Epithelial cell of umbilical artery (primary cell): ENCODE data around the gene REC8. TPM values are rescaled to one million over a fixed set of nuclear protein-coding genes. Genes with fewer than 3 reads are reported as not detected.

ENCODE experiments used
- total RNA-seq: library from RNA; depleted of rRNA; stranded (reverse); fragments of >200 nt; gene quantifications from 2 replicates; pipeline ENCODE4 v1.2.3, GENCODE V29; 2014

The REC8 gene, protein sequence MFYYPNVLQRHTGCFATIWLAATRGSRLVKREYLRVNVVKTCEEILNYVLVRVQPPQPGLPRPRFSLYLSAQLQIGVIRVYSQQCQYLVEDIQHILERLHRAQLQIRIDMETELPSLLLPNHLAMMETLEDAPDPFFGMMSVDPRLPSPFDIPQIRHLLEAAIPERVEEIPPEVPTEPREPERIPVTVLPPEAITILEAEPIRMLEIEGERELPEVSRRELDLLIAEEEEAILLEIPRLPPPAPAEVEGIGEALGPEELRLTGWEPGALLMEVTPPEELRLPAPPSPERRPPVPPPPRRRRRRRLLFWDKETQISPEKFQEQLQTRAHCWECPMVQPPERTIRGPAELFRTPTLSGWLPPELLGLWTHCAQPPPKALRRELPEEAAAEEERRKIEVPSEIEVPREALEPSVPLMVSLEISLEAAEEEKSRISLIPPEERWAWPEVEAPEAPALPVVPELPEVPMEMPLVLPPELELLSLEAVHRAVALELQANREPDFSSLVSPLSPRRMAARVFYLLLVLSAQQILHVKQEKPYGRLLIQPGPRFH
- total RNA-seq = 2.6 and 13.4 TPM in 2 replicates

DNA sequence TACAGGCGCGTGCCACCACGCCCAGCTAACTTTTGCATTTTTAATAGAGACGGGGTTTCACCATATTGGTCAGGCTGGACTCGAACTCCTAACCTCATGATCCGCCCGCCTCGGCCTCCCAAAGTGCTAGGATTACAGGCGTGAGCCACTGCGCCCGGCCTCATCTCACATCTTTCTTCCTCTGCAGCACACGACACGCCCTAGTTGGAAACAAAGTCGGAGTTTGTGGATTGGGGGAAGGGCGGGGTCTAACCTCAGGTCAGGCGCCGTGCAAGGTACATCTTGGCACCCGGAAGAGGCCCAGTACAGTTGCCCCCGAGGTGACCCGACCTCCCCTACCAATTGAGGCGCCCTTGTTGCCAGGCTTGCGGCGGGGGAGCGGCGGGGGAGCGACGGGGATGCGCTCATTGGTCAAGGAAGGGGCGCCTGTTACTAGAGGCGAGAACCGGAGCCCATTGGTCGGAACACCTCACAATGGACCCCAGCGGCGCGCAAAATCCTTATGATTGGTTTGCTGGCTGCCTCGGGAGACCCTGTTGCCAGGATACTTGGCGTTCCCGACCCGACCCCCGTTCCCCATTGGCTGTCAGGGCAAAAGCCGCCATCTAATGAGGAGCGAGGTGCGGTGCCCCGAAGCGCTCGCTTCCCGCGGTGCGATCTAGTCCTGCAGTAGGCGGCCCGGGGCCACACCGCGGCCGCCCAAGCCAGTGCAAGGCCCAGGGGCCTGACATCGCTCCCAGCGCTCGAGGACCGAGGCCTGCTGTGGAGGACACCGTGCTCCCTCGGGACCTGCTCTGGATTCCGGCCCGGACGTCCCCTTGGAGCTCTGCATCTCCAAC, at the start of gene REC8:
Gene REC8 (plus strand): TSS at position 659 of the 839 bp plus-strand sequence. CDS start 473 bp downstream, outside the sequence.

GRCh38 chr14:24130380-24130716, 41.5 kb upstream of the REC8 start, which contains the start of gene FITM1:
Gene FITM1 (plus strand): TSS chr14:24130659. CDS start chr14:24131564, 905 bp downstream.

GRCh38 chr14:24135834-24136683, 35.8 kb upstream of the REC8 start, which contains the start of gene PSME1:
Gene PSME1 (plus strand): TSS chr14:24136194. CDS start chr14:24136263, 69 bp downstream.

DNA sequence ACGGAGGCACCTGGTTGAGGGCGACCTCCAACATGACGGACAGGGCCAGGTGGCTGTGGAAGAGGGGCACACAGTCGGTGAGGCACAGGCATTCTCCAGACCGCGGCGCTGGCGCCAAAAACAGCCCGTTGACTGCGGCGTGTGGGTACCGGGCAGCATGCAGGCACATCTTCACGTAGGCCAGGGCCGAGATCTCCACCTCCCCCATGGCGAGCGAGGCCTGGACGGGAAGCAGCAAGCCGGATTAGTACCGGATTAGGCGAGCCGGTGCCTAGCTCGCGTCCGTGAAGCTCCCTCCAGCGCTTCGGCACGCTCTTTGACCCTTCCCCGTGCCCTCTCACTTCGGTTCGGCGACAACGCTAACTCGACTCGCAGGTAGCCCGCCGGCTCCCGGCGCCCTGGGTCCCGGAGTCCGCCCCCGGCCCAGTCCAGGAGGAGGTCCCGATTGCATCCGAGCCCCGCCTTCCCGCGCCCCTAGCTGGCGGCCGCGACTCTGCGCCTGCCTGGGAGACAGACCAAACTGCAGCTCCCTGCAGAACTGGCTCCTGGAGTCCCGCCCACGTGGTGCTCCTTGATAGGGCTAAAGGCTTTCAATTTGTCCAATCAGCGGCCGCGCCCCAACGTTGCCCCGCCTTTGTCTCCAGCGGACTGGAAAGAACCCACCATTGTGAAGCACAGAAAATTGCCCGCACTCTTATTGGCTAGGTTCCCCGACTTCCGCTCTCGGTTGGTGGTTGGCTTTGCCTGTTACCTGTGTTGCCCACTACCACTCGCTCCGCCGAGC, 30.6 kb upstream of the REC8 start, which contains the start of gene EMC9:
Gene EMC9 (minus strand): TSS at position 495 of the 784 bp plus-strand sequence. CDS start 287 bp downstream, at position 208.

DNA sequence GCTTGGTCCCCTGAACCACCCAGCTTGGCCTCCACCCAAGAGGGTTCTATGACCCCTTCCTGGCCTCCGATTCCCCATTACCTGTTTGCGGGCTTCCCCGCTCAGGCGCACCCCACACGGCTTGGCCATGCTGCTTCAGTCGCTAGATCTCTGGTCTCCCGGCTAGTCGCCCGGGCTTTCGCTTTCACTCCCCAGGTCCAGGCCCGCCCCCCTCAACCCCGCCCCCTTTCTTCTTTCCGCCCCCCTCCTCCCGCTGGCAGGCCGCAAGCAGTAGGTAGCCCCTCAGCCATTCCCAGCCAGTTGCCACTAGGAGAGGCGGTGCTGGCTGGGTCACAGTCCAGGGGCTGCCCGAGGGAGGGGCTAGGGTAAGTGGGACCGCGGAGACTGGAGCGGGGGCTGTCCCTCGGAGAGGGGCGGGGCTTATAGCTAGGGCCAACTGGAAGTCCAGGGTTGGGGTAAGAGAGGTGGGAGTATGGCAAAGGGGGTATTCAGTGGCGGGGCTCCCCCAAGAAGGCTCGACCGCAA, 25.4 kb upstream of the REC8 start, which contains the start of gene PSME2:
Gene PSME2 (minus strand): TSS at position 158 of the 525 bp plus-strand sequence. CDS start 29 bp downstream, at position 129.

GRCh38 chr14:24146978-24147760, 24.7 kb upstream of the REC8 start, which contains the start of gene RNF31:
Gene RNF31 (plus strand): TSS chr14:24147498. CDS start chr14:24147699, 201 bp downstream.

GRCh38 chr14:24160850-24161804, 10.8 kb upstream of the REC8 start, which contains the start of gene IRF9:
Gene IRF9 (plus strand): TSS chr14:24161265. CDS start chr14:24162145, 880 bp downstream.

GRCh38 chr14:24188251-24189058, 16.6 kb downstream of the REC8 start, which contains the start of gene IPO4:
Gene IPO4 (minus strand): TSS chr14:24188816. CDS start chr14:24188787, 29 bp downstream.

GRCh38 chr14:24195186-24196070, 23.5 kb downstream of the REC8 start, which contains the start of gene TM9SF1:
Gene TM9SF1 (minus strand): TSS chr14:24195441. CDS start chr14:24195019, 422 bp downstream.

GRCh38 chr14:24212924-24213865, 41.3 kb downstream of the REC8 start, which contains the start of gene CHMP4A:
Gene CHMP4A (minus strand): TSS chr14:24213488. CDS start chr14:24213439, 49 bp downstream.

DNA sequence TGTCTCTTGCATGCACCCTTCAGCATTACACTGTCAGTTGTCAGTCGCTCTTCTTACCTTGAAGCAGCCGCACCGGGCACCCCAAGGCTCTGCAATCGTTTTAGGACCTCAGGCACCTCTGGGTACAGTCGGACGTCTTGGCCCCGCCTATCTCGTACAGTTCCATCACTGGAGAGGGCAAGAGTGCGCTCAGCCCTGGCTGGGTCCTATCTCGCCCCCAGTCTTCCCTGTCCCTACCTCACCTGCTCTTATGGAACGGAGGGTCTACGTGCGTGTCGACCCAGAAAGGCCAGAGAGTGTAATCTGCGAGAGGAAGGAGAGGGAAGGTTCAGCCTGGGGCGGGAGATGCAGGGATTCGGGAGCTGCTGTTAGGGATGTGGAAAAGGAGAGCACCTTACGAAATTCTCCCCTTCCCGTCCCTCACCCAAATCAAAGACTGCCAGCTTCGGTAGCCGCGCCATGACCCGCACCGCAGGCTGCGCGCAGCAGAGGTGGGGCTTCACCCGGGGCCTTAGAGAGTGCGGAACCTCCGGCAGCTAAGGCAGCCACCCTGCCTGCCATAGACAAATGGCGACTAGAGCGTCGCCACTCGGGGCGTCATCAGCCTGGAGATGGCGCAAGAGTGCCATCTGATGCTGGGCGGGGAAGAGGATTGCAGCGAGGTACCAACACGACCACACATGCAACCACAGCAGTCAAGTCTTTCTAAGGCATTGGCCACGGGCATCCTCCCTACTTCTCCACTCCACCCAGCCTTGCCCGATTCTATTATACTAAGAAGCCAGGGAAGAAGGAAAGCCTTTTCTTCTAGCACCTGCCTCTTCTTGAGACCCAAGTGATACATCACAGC, 43.8 kb downstream of the REC8 start, which contains the start of gene MDP1:
Gene MDP1 (minus strand): TSS at position 572 of the 850 bp plus-strand sequence. CDS start 111 bp downstream, at position 461.

